Cardiac muscle cell (in vitro differentiated cells and primary cell): ENCODE measurements around the gene SH2D3C. TPM values are rescaled to one million over a fixed set of nuclear protein-coding genes. Genes with fewer than 3 reads are reported as not detected.

Source experiments
- DNase-seq, 2 donors: peaks; one replicate each; pipeline versions ENCODE4 v3.0.0 to v3.0.0-alpha.2; 2010 to 2017; ENCODE audit warnings: low read depth in 1 of 2, low spot score in 1 of 2
- H3K27ac ChIP-seq: fragments of 200-600 bp; sonication (generic); 2 replicates; pipeline ENCODE4 v1.5.1; 2016
- H3K27me3 ChIP-seq: fragments of 200-600 bp; sonication (generic); 2 replicates; pipeline ENCODE4 v1.6.0; 2016; ENCODE audit warnings: control low read depth
- H3K36me3 ChIP-seq: fragments of 200-600 bp; sonication (generic); 2 replicates; pipeline ENCODE4 v1.5.1; 2016; ENCODE audit warnings: control low read depth
- H3K4me1 ChIP-seq: fragments of 200-600 bp; sonication (generic); 2 replicates; pipeline ENCODE4 v1.8.1; 2017; ENCODE audit warnings: low read depth, mild to moderate bottlenecking, mixed run types
- H3K4me3 ChIP-seq: fragments of 200-600 bp; sonication (generic); 2 replicates; pipeline ENCODE4 v1.5.1; 2016; ENCODE audit warnings: mild to moderate bottlenecking
- H3K9me3 ChIP-seq: fragments of 200-600 bp; sonication (generic); 2 replicates; pipeline ENCODE4 v1.5.1; 2017; ENCODE audit warnings: low read depth, mild to moderate bottlenecking, control low read depth
- CTCF ChIP-seq: IDR thresholded peaks from 2 replicates; pipeline ENCODE4 v1.5.1; 2012; ENCODE audit warnings: low read depth, mild to moderate bottlenecking, low read length
- polyA plus RNA-seq: library from polyadenylated mRNA; unstranded; fragments of >200 nt; fragmentation: Nextera tagmentation; extraction: Ambion mirVana; gene quantifications from 2 replicates; pipeline ENCODE4 v1.2.1, GENCODE V29; 2016
- total RNA-seq: library from RNA; depleted of rRNA; stranded (reverse); fragments of >200 nt; gene quantifications from 2 replicates; pipeline ENCODE4 v1.2.3, GENCODE V29; 2016

SH2D3C gene
- total and polyA plus RNA-seq, 2 experiments from 2014 or later = 3.7 to 9.9 TPM

GRCh38 chr9:127790094-127790855 lies 11.8 kb upstream of the SH2D3C start:
- Histone ChIP-seq H3K27me3 (no peaks in the 10 kb centered on the region), H3K36me3 (peaks cover 47% of the 10 kb centered on the region), H3K9me3 (no peaks in the 10 kb centered on the region), H3K4me3 (no peak overlapping the region), H3K27ac (peak overlapping the region; percentile 63), H3K4me1 (peaks cover 4% of the 10 kb centered on the region)
- TF ChIP-seq CTCF = no peak
- DNase-seq = no peak

- no peaks in the 10 kb centered on the region for H3K9me3 ChIP-seq
- H3K27me3 ChIP-seq = no peaks in the 10 kb centered on the region
- DNase-seq = no peak
- peaks cover 4% of the 10 kb centered on the region for H3K4me1 ChIP-seq
- no peak overlapping the region for H3K4me3 ChIP-seq
- TF ChIP-seq CTCF = no peak
- no peak overlapping the region for H3K27ac ChIP-seq
- H3K36me3 ChIP-seq = peaks cover 47% of the 10 kb centered on the region
These were observed 10.7 kb upstream of the SH2D3C start for GRCh38 chr9:127789179-127789578.

GRCh38 chr9:127788337-127789011 lies 10.0 kb upstream of the SH2D3C start:
- Histone ChIP-seq H3K4me1 (peaks cover 4% of the 10 kb centered on the region), H3K27me3 (no peaks in the 10 kb centered on the region), H3K27ac (no peak overlapping the region), H3K4me3 (no peak overlapping the region), H3K36me3 (peaks cover 47% of the 10 kb centered on the region), H3K9me3 (no peaks in the 10 kb centered on the region)
- DNase-seq = no peak
- TF ChIP-seq CTCF = no peak

GRCh38 chr9:127786773-127787104 lies 8.3 kb upstream of the SH2D3C start:
- Histone ChIP-seq H3K4me1 (peaks cover 4% of the 10 kb centered on the region), H3K4me3 (peak overlapping the region; percentile 86), H3K27ac (peak overlapping the region; percentile 95), H3K9me3 (no peaks in the 10 kb centered on the region), H3K36me3 (peaks cover 42% of the 10 kb centered on the region), H3K27me3 (no peaks in the 10 kb centered on the region)
- peak; percentile 54 for TF ChIP-seq CTCF
- DNase-seq = peak in 1 of 2 donors; percentile 38

GRCh38 chr9:127785933-127786772 lies 7.7 kb upstream of the SH2D3C start, which contains the start of gene CDK9:
Gene CDK9, plus strand, starts transcription at chr9:127786034. Its CDS starts 115 bp downstream, at chr9:127786149.
- H3K9me3 ChIP-seq = no peaks in the 10 kb centered on the region
- TF ChIP-seq CTCF = no peak
- H3K27me3 ChIP-seq = no peaks in the 10 kb centered on the region
- peaks cover 37% of the 10 kb centered on the region for H3K36me3 ChIP-seq
- peak within 1 kb of the TSS; percentile 95 for H3K27ac ChIP-seq
- peak; percentile 94 for DNase-seq
- peaks cover 4% of the 10 kb centered on the region for H3K4me1 ChIP-seq
- H3K4me3 ChIP-seq = peak within 1 kb of the TSS; percentile 86
